ENCODE measurements around the gene PPIL1. TPM values are rescaled to one million over a fixed set of nuclear protein-coding genes. Genes with fewer than 3 reads are reported as not detected.

The PPIL1 gene
- total and polyA plus RNA-seq, 2 of the 13 experiments (the other 11 are each of a cell fraction or from before 2014, with no cell fraction given): 74.2 to 144 TPM

DNA sequence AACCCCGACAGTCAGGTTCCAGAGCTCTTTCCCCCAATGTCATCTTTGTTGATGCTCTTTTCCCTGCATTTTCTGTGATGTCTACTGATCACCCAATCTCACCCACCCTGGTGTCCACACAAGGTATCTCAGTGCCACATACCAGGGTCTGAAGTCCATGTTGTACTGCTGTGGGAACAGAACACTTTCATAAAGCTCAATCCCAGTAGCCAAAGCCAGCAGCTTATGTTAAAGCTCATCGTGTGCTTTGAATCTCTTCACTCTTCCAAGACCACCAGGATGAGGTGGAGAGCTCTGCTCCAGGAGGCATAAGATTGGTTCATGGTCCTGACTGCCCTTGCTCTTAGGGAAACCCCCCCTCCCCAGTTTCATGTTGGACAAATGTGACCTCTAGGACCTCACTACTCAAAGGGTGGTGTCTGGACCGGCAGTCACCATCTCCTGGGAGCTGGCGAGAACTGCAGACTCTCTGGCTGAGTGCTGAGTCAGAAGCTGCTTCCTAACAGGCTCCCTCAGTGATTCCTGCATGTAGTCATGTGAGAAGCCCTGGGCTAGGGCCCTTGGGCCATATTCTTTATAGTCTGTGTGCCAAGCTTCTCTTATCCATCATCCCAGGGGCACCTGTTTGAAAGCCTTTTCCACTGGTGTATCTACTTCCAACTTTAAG lies 22.0 kb downstream of the PPIL1 start (continued):
- TF ChIP-seq, protein P1, sequence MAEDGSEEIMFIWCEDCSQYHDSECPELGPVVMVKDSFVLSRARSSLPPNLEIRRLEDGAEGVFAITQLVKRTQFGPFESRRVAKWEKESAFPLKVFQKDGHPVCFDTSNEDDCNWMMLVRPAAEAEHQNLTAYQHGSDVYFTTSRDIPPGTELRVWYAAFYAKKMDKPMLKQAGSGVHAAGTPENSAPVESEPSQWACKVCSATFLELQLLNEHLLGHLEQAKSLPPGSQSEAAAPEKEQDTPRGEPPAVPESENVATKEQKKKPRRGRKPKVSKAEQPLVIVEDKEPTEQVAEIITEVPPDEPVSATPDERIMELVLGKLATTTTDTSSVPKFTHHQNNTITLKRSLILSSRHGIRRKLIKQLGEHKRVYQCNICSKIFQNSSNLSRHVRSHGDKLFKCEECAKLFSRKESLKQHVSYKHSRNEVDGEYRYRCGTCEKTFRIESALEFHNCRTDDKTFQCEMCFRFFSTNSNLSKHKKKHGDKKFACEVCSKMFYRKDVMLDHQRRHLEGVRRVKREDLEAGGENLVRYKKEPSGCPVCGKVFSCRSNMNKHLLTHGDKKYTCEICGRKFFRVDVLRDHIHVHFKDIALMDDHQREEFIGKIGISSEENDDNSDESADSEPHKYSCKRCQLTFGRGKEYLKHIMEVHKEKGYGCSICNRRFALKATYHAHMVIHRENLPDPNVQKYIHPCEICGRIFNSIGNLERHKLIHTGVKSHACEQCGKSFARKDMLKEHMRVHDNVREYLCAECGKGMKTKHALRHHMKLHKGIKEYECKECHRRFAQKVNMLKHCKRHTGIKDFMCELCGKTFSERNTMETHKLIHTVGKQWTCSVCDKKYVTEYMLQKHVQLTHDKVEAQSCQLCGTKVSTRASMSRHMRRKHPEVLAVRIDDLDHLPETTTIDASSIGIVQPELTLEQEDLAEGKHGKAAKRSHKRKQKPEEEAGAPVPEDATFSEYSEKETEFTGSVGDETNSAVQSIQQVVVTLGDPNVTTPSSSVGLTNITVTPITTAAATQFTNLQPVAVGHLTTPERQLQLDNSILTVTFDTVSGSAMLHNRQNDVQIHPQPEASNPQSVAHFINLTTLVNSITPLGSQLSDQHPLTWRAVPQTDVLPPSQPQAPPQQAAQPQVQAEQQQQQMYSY (CRISPR knock-in tag; IDR thresholded peaks at IDR 0.05): no peak
- TF ChIP-seq CEBPB (IDR thresholded peaks at IDR 0.05; ENCODE audit: borderline replicate concordance, low read depth, low read length) (no peak), ZNF614 (CRISPR knock-in tag; IDR thresholded peaks at IDR 0.05; ENCODE audit: borderline replicate concordance) (no peak), ZNF430 (CRISPR knock-in tag; IDR thresholded peaks at IDR 0.05) (no peak), MEIS1 (CRISPR knock-in tag; IDR thresholded peaks at IDR 0.05; ENCODE audit: borderline replicate concordance) (no peak), ZFP36L1 (CRISPR knock-in tag; IDR thresholded peaks at IDR 0.05) (peak; percentile 70; the same call in 1 of the 2 replicates), ONECUT2 (CRISPR knock-in tag; IDR thresholded peaks at IDR 0.05) (no peak), ZNF7 (CRISPR knock-in tag; IDR thresholded peaks at IDR 0.05) (no peak), KDM5A (IDR thresholded peaks at IDR 0.05; ENCODE audit: borderline replicate concordance, low read length) (no peak), ZNF562 (CRISPR knock-in tag; IDR thresholded peaks at IDR 0.05; ENCODE audit: borderline replicate concordance) (no peak), ZNF333 (CRISPR knock-in tag; IDR thresholded peaks at IDR 0.05; ENCODE audit: borderline replicate concordance) (no peak)
- TF ChIP-seq, protein P2, sequence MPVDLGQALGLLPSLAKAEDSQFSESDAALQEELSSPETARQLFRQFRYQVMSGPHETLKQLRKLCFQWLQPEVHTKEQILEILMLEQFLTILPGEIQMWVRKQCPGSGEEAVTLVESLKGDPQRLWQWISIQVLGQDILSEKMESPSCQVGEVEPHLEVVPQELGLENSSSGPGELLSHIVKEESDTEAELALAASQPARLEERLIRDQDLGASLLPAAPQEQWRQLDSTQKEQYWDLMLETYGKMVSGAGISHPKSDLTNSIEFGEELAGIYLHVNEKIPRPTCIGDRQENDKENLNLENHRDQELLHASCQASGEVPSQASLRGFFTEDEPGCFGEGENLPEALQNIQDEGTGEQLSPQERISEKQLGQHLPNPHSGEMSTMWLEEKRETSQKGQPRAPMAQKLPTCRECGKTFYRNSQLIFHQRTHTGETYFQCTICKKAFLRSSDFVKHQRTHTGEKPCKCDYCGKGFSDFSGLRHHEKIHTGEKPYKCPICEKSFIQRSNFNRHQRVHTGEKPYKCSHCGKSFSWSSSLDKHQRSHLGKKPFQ (CRISPR knock-in tag; IDR thresholded peaks at IDR 0.05; ENCODE audit: insufficient replicate concordance): no peak
- TF ChIP-seq, protein P3, sequence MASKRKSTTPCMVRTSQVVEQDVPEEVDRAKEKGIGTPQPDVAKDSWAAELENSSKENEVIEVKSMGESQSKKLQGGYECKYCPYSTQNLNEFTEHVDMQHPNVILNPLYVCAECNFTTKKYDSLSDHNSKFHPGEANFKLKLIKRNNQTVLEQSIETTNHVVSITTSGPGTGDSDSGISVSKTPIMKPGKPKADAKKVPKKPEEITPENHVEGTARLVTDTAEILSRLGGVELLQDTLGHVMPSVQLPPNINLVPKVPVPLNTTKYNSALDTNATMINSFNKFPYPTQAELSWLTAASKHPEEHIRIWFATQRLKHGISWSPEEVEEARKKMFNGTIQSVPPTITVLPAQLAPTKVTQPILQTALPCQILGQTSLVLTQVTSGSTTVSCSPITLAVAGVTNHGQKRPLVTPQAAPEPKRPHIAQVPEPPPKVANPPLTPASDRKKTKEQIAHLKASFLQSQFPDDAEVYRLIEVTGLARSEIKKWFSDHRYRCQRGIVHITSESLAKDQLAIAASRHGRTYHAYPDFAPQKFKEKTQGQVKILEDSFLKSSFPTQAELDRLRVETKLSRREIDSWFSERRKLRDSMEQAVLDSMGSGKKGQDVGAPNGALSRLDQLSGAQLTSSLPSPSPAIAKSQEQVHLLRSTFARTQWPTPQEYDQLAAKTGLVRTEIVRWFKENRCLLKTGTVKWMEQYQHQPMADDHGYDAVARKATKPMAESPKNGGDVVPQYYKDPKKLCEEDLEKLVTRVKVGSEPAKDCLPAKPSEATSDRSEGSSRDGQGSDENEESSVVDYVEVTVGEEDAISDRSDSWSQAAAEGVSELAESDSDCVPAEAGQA (IDR thresholded peaks at IDR 0.05; ENCODE audit: low read depth): no peak
- TF ChIP-seq, protein P3 (CRISPR knock-in tag; IDR thresholded peaks at IDR 0.05; ENCODE audit: borderline replicate concordance): no peak
- TF ChIP-seq, protein P4, sequence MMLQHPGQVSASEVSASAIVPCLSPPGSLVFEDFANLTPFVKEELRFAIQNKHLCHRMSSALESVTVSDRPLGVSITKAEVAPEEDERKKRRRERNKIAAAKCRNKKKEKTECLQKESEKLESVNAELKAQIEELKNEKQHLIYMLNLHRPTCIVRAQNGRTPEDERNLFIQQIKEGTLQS (CRISPR knock-in tag; IDR thresholded peaks at IDR 0.05): no peak
- TF ChIP-seq, protein P5, sequence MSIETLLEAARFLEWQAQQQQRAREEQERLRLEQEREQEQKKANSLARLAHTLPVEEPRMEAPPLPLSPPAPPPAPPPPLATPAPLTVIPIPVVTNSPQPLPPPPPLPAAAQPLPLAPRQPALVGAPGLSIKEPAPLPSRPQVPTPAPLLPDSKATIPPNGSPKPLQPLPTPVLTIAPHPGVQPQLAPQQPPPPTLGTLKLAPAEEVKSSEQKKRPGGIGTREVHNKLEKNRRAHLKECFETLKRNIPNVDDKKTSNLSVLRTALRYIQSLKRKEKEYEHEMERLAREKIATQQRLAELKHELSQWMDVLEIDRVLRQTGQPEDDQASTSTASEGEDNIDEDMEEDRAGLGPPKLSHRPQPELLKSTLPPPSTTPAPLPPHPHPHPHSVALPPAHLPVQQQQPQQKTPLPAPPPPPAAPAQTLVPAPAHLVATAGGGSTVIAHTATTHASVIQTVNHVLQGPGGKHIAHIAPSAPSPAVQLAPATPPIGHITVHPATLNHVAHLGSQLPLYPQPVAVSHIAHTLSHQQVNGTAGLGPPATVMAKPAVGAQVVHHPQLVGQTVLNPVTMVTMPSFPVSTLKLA (IDR thresholded peaks at IDR 0.05): no peak

Data from HepG2 (cell line).